ENCODE measurements around the gene SPINT1.

GRCh38 chr15:40873694-40874561, 30.1 kb downstream of the SPINT1 start, which contains the start of gene RHOV:
- TF ChIP-seq, protein P1, sequence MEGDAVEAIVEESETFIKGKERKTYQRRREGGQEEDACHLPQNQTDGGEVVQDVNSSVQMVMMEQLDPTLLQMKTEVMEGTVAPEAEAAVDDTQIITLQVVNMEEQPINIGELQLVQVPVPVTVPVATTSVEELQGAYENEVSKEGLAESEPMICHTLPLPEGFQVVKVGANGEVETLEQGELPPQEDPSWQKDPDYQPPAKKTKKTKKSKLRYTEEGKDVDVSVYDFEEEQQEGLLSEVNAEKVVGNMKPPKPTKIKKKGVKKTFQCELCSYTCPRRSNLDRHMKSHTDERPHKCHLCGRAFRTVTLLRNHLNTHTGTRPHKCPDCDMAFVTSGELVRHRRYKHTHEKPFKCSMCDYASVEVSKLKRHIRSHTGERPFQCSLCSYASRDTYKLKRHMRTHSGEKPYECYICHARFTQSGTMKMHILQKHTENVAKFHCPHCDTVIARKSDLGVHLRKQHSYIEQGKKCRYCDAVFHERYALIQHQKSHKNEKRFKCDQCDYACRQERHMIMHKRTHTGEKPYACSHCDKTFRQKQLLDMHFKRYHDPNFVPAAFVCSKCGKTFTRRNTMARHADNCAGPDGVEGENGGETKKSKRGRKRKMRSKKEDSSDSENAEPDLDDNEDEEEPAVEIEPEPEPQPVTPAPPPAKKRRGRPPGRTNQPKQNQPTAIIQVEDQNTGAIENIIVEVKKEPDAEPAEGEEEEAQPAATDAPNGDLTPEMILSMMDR (IDR thresholded peaks at IDR 0.05) = peak; percentile 34
- no peak for TF ChIP-seq EZH2 (IDR thresholded peaks at IDR 0.05; ENCODE audit: borderline replicate concordance, insufficient read depth, low read depth, low read length, poor library complexity, severe bottlenecking)
